Measurements from ENCODE around the gene PTPRG. TPM values are rescaled to one million over a fixed set of nuclear protein-coding genes. Genes with fewer than 3 reads are reported as not detected.

PTPRG gene
- total and polyA plus RNA-seq, 2 of the 13 experiments (the other 11 are each of a cell fraction or from before 2014, with no cell fraction given) = 8.0 to 25.3 TPM

DNA sequence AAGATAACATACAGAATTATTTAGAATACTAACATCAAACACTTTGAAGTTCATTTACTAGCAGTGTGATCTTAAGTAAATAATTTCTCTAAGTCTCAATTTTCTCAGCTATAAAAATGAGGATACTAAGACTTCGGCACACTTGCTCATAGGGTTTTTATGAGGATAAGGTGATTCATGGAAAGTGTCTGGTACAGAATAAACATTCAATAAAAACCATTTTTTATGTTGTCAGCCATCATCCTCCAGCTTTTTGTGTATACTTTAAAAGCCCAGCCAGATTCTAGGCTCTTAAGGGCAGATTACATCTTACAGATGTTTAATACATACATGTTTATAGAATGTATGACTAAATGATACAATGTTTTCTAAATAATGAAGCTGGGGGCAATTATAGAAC, 755.2 kb downstream of the PTPRG start (continued):
- TF ChIP-seq, protein P1, sequence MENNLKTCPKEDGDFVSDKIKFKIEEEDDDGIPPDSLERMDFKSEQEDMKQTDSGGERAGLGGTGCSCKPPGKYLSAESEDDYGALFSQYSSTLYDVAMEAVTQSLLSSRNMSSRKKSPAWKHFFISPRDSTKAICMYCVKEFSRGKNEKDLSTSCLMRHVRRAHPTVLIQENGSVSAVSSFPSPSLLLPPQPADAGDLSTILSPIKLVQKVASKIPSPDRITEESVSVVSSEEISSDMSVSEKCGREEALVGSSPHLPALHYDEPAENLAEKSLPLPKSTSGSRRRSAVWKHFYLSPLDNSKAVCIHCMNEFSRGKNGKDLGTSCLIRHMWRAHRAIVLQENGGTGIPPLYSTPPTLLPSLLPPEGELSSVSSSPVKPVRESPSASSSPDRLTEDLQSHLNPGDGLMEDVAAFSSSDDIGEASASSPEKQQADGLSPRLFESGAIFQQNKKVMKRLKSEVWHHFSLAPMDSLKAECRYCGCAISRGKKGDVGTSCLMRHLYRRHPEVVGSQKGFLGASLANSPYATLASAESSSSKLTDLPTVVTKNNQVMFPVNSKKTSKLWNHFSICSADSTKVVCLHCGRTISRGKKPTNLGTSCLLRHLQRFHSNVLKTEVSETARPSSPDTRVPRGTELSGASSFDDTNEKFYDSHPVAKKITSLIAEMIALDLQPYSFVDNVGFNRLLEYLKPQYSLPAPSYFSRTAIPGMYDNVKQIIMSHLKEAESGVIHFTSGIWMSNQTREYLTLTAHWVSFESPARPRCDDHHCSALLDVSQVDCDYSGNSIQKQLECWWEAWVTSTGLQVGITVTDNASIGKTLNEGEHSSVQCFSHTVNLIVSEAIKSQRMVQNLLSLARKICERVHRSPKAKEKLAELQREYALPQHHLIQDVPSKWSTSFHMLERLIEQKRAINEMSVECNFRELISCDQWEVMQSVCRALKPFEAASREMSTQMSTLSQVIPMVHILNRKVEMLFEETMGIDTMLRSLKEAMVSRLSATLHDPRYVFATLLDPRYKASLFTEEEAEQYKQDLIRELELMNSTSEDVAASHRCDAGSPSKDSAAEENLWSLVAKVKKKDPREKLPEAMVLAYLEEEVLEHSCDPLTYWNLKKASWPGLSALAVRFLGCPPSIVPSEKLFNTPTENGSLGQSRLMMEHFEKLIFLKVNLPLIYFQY (CRISPR knock-in tag; IDR thresholded peaks at IDR 0.05; ENCODE audit: borderline replicate concordance) = no peak
- no peak for TF ChIP-seq ZBTB42 (CRISPR knock-in tag; IDR thresholded peaks at IDR 0.05)

DNA sequence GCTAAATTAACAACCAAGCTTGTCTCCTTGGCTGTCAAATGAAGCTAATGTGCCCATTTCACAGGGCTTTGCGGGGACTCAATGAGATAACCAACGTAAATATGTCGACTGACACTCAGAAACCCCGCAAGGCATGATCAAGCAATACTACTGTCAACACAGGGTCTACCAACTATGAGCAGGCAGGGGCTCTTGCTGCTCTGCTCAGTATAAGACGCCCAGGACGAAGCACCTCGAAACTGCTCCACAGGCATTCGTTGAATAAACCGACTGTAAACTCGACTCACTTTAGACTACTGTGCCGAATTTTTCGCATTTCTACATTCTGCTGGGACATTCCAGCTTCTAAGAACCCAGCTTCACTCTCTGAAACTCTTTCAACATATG, 757.0 kb downstream of the PTPRG start:
- BruUV-seq (replicated peaks) = no TSS peak
- Histone ChIP-seq H3K36me3 (replicated peaks in 1 of 2; ENCODE audit: control insufficient read depth in 1 of 2, insufficient read depth in 2 of 2, low read length in 2 of 2) (no peaks in the 10 kb centered on the region), H3K9me3 (ENCODE audit: low read length) (no peaks in the 10 kb centered on the region), H3K27ac (ENCODE audit: extremely low read length, insufficient read depth, low read length) (no peak overlapping the region), H3K4me3 (replicated peaks in 1 of 3; ENCODE audit: insufficient read depth in 1 of 3, low read depth in 2 of 3, low read length in 3 of 3) (no peak overlapping the region), H3K79me2 (ENCODE audit: insufficient read depth, low read length) (no peaks in the 10 kb centered on the region), H3K9ac (ENCODE audit: insufficient read depth, low read depth, low read length) (no peak overlapping the region), H3K4me2 (ENCODE audit: low read depth, low read length) (no peak overlapping the region), H4K20me1 (ENCODE audit: insufficient read depth, low read length) (no peaks in the 10 kb centered on the region), H3K4me1 (ENCODE audit: insufficient read depth, low read length) (no peaks in the 10 kb centered on the region), H2AFZ (ENCODE audit: low read length) (no peak overlapping the region), H3K27me3 (ENCODE audit: control insufficient read depth in 1 of 2, insufficient read depth in 2 of 2, low read length in 2 of 2) (no peaks in the 10 kb centered on the region)
- DNase-seq (ENCODE audit: low spot score) (no peak), FAIRE-seq (no peak), ATAC-seq (no peak)
- WGBS (ENCODE audit: low lambda C conversion rate) = 29% methylated on average over 12 of the region's 12 CpGs
- intact Hi-C loops (cut with micrococcal nuclease; ENCODE audit: unreplicated experiment) (no loop called here), in situ Hi-C loops (cut with HindIII; ENCODE audit: extremely low pct_ligation_motif_present, low pct_unique_long_range_greater_than_20kb) (no loop called here)
- ChIA-PET POLR2A (no interaction called here), CTCF (ENCODE audit: low intra/inter-chr PET ratio, low total read pairs) (no interaction called here)
- TF ChIP-seq ZBTB7A (CRISPR knock-in tag; IDR thresholded peaks at IDR 0.05) (no peak), EEA1 (CRISPR knock-in tag; IDR thresholded peaks at IDR 0.05; ENCODE audit: borderline replicate concordance) (no peak), ZSCAN25 (CRISPR knock-in tag; IDR thresholded peaks at IDR 0.05) (no peak), ZNF724P (CRISPR knock-in tag; IDR thresholded peaks at IDR 0.05; ENCODE audit: borderline replicate concordance) (no peak), ZBTB42 (CRISPR knock-in tag; IDR thresholded peaks at IDR 0.05) (no peak), XBP1 (CRISPR knock-in tag; IDR thresholded peaks at IDR 0.05) (no peak), ATF1 (CRISPR knock-in tag; IDR thresholded peaks at IDR 0.05) (no peak)
- TF ChIP-seq, protein P2, sequence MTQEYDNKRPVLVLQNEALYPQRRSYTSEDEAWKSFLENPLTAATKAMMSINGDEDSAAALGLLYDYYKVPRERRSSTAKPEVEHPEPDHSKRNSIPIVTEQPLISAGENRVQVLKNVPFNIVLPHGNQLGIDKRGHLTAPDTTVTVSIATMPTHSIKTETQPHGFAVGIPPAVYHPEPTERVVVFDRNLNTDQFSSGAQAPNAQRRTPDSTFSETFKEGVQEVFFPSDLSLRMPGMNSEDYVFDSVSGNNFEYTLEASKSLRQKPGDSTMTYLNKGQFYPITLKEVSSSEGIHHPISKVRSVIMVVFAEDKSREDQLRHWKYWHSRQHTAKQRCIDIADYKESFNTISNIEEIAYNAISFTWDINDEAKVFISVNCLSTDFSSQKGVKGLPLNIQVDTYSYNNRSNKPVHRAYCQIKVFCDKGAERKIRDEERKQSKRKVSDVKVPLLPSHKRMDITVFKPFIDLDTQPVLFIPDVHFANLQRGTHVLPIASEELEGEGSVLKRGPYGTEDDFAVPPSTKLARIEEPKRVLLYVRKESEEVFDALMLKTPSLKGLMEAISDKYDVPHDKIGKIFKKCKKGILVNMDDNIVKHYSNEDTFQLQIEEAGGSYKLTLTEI (CRISPR knock-in tag; conservative IDR thresholded peaks at IDR 0.05) = no peak
- TF ChIP-seq, protein P3, sequence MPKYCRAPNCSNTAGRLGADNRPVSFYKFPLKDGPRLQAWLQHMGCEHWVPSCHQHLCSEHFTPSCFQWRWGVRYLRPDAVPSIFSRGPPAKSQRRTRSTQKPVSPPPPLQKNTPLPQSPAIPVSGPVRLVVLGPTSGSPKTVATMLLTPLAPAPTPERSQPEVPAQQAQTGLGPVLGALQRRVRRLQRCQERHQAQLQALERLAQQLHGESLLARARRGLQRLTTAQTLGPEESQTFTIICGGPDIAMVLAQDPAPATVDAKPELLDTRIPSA (CRISPR knock-in tag; IDR thresholded peaks at IDR 0.05; ENCODE audit: borderline replicate concordance) = no peak
- TF ChIP-seq, protein P4, sequence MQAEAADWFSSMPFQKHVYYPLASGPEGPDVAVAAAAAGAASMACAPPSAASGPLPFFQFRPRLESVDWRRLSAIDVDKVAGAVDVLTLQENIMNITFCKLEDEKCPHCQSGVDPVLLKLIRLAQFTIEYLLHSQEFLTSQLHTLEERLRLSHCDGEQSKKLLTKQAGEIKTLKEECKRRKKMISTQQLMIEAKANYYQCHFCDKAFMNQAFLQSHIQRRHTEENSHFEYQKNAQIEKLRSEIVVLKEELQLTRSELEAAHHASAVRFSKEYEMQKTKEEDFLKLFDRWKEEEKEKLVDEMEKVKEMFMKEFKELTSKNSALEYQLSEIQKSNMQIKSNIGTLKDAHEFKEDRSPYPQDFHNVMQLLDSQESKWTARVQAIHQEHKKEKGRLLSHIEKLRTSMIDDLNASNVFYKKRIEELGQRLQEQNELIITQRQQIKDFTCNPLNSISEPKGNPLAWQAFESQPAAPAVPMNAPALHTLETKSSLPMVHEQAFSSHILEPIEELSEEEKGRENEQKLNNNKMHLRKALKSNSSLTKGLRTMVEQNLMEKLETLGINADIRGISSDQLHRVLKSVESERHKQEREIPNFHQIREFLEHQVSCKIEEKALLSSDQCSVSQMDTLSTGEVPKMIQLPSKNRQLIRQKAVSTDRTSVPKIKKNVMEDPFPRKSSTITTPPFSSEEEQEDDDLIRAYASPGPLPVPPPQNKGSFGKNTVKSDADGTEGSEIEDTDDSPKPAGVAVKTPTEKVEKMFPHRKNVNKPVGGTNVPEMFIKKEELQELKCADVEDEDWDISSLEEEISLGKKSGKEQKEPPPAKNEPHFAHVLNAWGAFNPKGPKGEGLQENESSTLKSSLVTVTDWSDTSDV (CRISPR knock-in tag; IDR thresholded peaks at IDR 0.05) = no peak
- TF ChIP-seq, protein P5, sequence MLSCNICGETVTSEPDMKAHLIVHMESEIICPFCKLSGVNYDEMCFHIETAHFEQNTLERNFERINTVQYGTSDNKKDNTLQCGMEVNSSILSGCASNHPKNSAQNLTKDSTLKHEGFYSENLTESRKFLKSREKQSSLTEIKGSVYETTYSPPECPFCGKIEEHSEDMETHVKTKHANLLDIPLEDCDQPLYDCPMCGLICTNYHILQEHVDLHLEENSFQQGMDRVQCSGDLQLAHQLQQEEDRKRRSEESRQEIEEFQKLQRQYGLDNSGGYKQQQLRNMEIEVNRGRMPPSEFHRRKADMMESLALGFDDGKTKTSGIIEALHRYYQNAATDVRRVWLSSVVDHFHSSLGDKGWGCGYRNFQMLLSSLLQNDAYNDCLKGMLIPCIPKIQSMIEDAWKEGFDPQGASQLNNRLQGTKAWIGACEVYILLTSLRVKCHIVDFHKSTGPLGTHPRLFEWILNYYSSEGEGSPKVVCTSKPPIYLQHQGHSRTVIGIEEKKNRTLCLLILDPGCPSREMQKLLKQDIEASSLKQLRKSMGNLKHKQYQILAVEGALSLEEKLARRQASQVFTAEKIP (CRISPR knock-in tag; IDR thresholded peaks at IDR 0.05; ENCODE audit: borderline replicate concordance) = no peak

Measured in HepG2 (cell line).